ENCODE data around the gene PYGL. TPM values are rescaled to one million over a fixed set of nuclear protein-coding genes. Genes with fewer than 3 reads are reported as not detected.

The PYGL gene
- total and polyA plus RNA-seq, 8 donors = 6.7 to 35.6 (median 17.9) TPM

DNA sequence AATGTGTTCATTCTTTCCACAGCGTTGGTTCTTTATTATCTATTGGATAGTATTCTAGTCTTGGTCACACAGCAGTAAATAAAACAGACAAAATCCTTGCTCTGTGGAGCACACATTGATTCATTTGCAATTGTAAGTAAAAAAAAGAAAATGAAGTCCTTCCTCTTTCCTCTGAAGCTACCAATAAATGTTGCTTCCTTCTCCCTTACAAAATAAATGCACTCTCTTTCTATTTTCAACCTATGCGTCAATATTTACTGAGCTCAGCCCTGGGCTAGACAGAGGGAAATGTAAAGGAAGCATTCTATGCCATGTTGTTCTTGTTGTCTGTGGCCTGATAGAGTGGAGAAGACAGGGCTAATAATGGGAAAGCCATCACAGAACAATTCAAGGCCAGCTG is 69.5 kb downstream of the PYGL start:
- intact Hi-C loops (cut with DNase I; ENCODE audit: low total_unique reads) = no loop called here
- DNase-seq = no peak
- Histone ChIP-seq H3K4me3 (no peak overlapping the region), H3K27me3 (peaks cover 6 to 45% (median 22%) of the 10 kb centered on the region in 3 donors), H3K36me3 (peaks cover 0 to 3% (median 0%) of the 10 kb centered on the region in 4 donors), H3K9me3 (no peaks in the 10 kb centered on the region), H3K4me1 (peaks cover 0 to 10% (median 8%) of the 10 kb centered on the region in 4 donors), H3K27ac (no peak overlapping the region)
- 32 to 49% (median 41%) methylated on average over 2 of the region's 2 CpGs for WGBS, 5 donors
- TF ChIP-seq POLR2AphosphoS5 (IDR thresholded peaks at IDR 0.05) = no peak
- TF ChIP-seq, protein P1, sequence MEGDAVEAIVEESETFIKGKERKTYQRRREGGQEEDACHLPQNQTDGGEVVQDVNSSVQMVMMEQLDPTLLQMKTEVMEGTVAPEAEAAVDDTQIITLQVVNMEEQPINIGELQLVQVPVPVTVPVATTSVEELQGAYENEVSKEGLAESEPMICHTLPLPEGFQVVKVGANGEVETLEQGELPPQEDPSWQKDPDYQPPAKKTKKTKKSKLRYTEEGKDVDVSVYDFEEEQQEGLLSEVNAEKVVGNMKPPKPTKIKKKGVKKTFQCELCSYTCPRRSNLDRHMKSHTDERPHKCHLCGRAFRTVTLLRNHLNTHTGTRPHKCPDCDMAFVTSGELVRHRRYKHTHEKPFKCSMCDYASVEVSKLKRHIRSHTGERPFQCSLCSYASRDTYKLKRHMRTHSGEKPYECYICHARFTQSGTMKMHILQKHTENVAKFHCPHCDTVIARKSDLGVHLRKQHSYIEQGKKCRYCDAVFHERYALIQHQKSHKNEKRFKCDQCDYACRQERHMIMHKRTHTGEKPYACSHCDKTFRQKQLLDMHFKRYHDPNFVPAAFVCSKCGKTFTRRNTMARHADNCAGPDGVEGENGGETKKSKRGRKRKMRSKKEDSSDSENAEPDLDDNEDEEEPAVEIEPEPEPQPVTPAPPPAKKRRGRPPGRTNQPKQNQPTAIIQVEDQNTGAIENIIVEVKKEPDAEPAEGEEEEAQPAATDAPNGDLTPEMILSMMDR (IDR thresholded peaks at IDR 0.05) = no peak

DNA sequence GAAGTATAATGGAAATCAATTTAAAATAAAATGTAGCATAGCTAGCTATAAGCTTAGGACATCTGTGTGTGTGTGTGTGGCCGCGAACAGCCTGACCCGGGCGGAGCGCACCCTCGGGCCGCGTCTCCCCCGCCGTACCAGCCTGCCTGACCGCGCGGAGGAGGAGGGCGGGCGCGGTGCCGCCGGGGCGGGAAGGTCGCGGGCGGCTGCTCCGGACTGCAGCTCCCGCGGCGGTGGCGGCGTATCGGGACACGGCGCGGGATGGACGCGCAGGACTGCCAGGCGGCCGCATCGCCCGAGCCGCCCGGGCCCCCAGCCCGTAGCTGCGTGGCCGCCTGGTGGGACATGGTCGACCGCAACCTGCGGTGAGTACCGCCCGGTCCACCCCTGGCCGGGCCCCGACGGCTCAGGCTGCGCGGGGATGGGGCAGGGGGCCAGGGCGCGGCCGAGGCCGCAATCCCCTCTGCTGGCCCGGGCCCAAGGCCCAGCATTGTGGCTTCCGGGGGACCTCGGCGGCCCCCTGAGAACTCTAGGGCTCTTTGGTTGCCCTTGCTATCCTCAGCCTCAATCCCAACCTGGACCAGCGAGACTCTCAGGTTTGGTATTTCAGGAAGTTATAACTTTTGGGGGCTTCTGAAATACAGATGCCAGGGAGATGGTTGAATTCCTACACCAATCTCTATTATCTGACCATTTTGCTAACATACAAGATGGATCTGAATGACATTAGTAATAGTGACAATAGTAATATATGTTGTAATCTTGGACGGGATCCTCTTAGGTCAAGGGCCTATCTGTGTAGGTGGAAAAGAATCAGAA is 72.2 kb downstream of the PYGL start, which contains the start of gene ABHD12B:
Gene ABHD12B (plus strand): TSS at position 140 of the 819 bp plus-strand sequence. CDS start 122 bp downstream, at position 262.
- no peaks in the 10 kb centered on the region for H3K36me3 ChIP-seq
- WGBS, 5 donors = 9 to 14% (median 12%) methylated on average over 15 to 63 of the region's 63 CpGs
- H3K27ac ChIP-seq = no peak within 1 kb of the TSS
- TF ChIP-seq EP300 (IDR thresholded peaks at IDR 0.05) = no peak
- peak within 1 kb of the TSS; percentile 23 to 39 (median 34) for H3K4me3 ChIP-seq
- H3K4me1 ChIP-seq = peaks cover 0 to 10% (median 8%) of the 10 kb centered on the region in 4 donors
- DNase-seq = peak in 1 of 2 donors; percentile 54
- intact Hi-C loops (cut with DNase I; ENCODE audit: low total_unique reads) = no loop called here
- no peaks in the 10 kb centered on the region for H3K9me3 ChIP-seq
- peaks cover 6 to 45% (median 22%) of the 10 kb centered on the region in 3 donors for H3K27me3 ChIP-seq

DNA sequence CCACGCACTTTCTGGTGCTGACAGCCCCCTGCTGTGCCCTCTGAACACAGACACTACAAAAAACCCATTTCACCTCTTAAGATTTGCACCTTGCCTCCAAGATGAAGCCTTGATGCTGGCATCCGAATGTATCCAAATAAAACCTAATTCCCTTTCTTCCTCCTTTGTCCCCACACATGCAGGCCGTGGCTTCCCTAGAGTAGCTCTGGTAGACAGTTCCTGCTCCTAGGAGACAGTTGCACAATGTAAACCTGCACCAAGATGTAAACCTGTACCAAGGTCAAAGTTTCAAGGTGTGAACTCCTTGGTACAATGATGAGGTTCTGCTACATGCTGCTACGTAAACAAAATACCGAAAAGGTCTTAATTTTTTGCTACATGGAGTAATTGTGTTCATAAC is 73.1 kb downstream of the PYGL start:
- H3K27ac ChIP-seq = no peak overlapping the region
- TF ChIP-seq POLR2A (IDR thresholded peaks at IDR 0.05) = no peak
- intact Hi-C loops (cut with DNase I; ENCODE audit: low total_unique reads) = no loop called here
- peaks cover 0 to 10% (median 8%) of the 10 kb centered on the region in 4 donors for H3K4me1 ChIP-seq
- no peak overlapping the region for H3K4me3 ChIP-seq
- H3K9me3 ChIP-seq = no peaks in the 10 kb centered on the region
- WGBS, 5 donors = 76 to 83% (median 78%) methylated on average over 5 of the region's 5 CpGs
- DNase-seq = no peak
- H3K36me3 ChIP-seq = no peaks in the 10 kb centered on the region
- H3K27me3 ChIP-seq = peaks cover 6 to 45% (median 22%) of the 10 kb centered on the region in 3 donors

DNA sequence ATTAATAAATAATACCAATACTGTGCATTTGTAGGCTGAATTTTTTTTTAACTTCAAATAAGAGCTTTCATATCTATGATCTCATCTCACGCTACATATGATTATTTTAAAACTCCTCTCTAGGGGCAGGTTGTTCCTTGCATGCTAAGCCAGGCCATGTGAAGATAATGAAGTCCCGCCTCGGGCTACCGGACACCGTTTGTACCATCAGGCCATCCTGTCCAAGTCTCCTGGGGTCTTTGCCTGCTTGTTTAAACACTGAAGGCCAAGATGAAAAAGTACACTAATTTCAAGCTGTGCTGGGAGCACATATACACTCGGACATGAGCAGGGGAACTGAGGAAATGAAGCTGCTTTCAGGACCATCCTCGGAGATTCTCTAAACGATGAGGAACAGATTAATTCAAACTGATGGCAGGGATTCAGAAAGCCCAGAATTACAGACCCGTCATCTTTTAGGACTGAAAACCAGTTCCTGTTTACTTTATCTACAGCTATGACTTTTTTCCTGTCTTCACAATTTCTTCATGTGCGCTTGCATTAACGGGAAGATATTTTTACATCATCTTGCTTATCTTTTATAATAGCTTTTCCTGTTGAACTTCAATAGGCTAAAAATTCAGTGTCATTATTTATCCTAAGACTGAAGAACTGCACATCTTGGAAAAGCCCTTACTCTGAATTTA is 78.7 kb downstream of the PYGL start:
- intact Hi-C loops (cut with DNase I; ENCODE audit: low total_unique reads) = no loop called here
- H3K9me3 ChIP-seq = no peaks in the 10 kb centered on the region
- peaks cover 0 to 5% (median 4%) of the 10 kb centered on the region in 3 donors for H3K27me3 ChIP-seq
- H3K4me3 ChIP-seq = no peak overlapping the region
- no peak for TF ChIP-seq POLR2AphosphoS5 (IDR thresholded peaks at IDR 0.05)
- TF ChIP-seq, protein P1 (IDR thresholded peaks at IDR 0.05) = no peak
- no peak for TF ChIP-seq POLR2A (IDR thresholded peaks at IDR 0.05)
- DNase-seq = no peak
- peak overlapping the region in 2 of 5 donors; percentile 15 to 30 for H3K27ac ChIP-seq
- WGBS, 5 donors = 57 to 64% (median 59%) methylated on average over 11 of the region's 11 CpGs
- H3K4me1 ChIP-seq = peaks cover 0 to 3% (median 0%) of the 10 kb centered on the region in 4 donors
- H3K36me3 ChIP-seq = no peaks in the 10 kb centered on the region

DNA sequence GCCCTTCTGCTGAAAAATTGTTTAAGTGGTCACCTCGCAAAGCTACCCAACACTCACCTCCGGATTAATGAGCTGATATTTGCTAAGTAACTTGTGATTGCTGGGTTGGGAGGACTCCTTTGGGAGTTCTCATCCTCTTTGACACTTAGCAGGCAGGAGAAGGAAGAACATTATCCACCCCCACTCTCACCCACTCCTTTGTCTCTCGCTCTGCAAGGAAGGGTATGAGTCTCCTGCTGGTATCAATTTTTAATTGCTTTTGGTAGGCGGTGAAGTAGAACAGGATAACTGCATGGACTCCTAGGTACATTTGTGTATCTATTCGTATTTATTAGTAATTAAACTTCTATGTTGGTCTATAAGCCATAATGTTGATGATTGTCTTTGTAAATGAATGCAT is 79.3 kb downstream of the PYGL start:
- H3K9me3 ChIP-seq = no peaks in the 10 kb centered on the region
- no peak overlapping the region for H3K4me3 ChIP-seq
- H3K27ac ChIP-seq = no peak overlapping the region
- peaks cover 0 to 9% (median 5%) of the 10 kb centered on the region in 4 donors for H3K4me1 ChIP-seq
- TF ChIP-seq EP300 (IDR thresholded peaks at IDR 0.05) = no peak
- TF ChIP-seq POLR2A (IDR thresholded peaks at IDR 0.05) = no peak
- no peak for TF ChIP-seq POLR2AphosphoS5 (IDR thresholded peaks at IDR 0.05)
- TF ChIP-seq, protein P1 (IDR thresholded peaks at IDR 0.05) = no peak
- no peak for DNase-seq
- H3K36me3 ChIP-seq = no peaks in the 10 kb centered on the region
- H3K27me3 ChIP-seq = no peaks in the 10 kb centered on the region
- intact Hi-C loops (cut with DNase I; ENCODE audit: low total_unique reads) = no loop called here
- 81 to 88% (median 84%) methylated on average over 5 of the region's 5 CpGs for WGBS, 5 donors
